ENCODE data around the gene DHX57. TPM values are rescaled to one million over a fixed set of nuclear protein-coding genes. Genes with fewer than 3 reads are reported as not detected.

Gene DHX57
- total RNA-seq, 1 experiment from 2014 or later = 27.5 TPM

GRCh38 chr2:38789691-38790090 is 86.0 kb downstream of the DHX57 start:
- no peak overlapping the region for H3K56ac ChIP-seq (ENCODE audit: insufficient read length, low read depth, low read length)
- H3K23ac ChIP-seq (ENCODE audit: insufficient read length, low read depth, low read length) = no peak overlapping the region
- Mint-ChIP-seq H3K4me1 (peaks cover 3 to 6% of the 10 kb centered on the region in 2 experiments), H3K36me3 (ENCODE audit: insufficient read depth in 1 of 3, low read depth in 3 of 3) (no peaks in the 10 kb centered on the region), H3K9me3 (no peaks in the 10 kb centered on the region), H3K4me3 (no peak overlapping the region), H3K27me3 (ENCODE audit: low read depth) (no peaks in the 10 kb centered on the region), H3K27ac (no peak overlapping the region; a peak in 1 of 7 replicates)
- no peak overlapping the region for H4K91ac ChIP-seq (ENCODE audit: insufficient read length, low read depth, low read length)
- no peak overlapping the region for H2BK12ac ChIP-seq (ENCODE audit: insufficient read length, low read depth, low read length)
- no peak for TF ChIP-seq CTCF (conservative IDR thresholded peaks at IDR 0.05)
- no peak overlapping the region for H2BK120ac ChIP-seq (ENCODE audit: low read depth, low read length, poor library complexity, severe bottlenecking)
- no peak overlapping the region for H2AK5ac ChIP-seq (ENCODE audit: insufficient read length, low read length)
- no CpG with 5 or more reads among the region's 14 CpGs for WGBS (ENCODE audit: extremely low coverage, insufficient read length, low lambda C conversion rate)
- H3K79me2 ChIP-seq (ENCODE audit: insufficient read depth, low read length) = no peaks in the 10 kb centered on the region
- no peak overlapping the region for H2BK5ac ChIP-seq (ENCODE audit: insufficient read length, low read length)
- no peaks in the 10 kb centered on the region for H3K79me1 ChIP-seq (ENCODE audit: insufficient read depth, low read depth, low read length, poor library complexity, severe bottlenecking)
- no peaks in the 10 kb centered on the region for H4K20me1 ChIP-seq (ENCODE audit: control insufficient read depth, insufficient read depth, insufficient read length)
- H3K18ac ChIP-seq (ENCODE audit: insufficient read length, low read depth, low read length) = no peak overlapping the region
- no peaks in the 10 kb centered on the region for H3K4me1 ChIP-seq (ENCODE audit: insufficient read depth, low read length)
- H2BK15ac ChIP-seq (ENCODE audit: low read depth, low read length) = no peak overlapping the region
- no peak overlapping the region for H3K4me2 ChIP-seq (ENCODE audit: insufficient read depth, insufficient read length, low read length)
- H2BK20ac ChIP-seq (ENCODE audit: low read depth, low read length, poor library complexity, severe bottlenecking) = no peak overlapping the region
- H4K8ac ChIP-seq (replicated peaks; ENCODE audit: insufficient read length, low read depth, low read length) = no peak overlapping the region
- no peaks in the 10 kb centered on the region for H3K9me3 ChIP-seq (ENCODE audit: control insufficient read depth, low read depth, low read length)
- DNase-seq = no peak
- no peak overlapping the region for H4K5ac ChIP-seq (ENCODE audit: insufficient read length, low read depth, low read length)
- H3K4ac ChIP-seq (ENCODE audit: low read depth, low read length) = no peak overlapping the region
- H3K27ac ChIP-seq (ENCODE audit: insufficient read length, low read depth, low read length) = no peak overlapping the region
- no peak overlapping the region for H3K14ac ChIP-seq (ENCODE audit: insufficient read depth, low read length)
- no peaks in the 10 kb centered on the region for H3K23me2 ChIP-seq (ENCODE audit: insufficient read length, low read depth, low read length, poor library complexity, severe bottlenecking)
- no peaks in the 10 kb centered on the region for H3K27me3 ChIP-seq (ENCODE audit: insufficient read depth, low read length)
- no peak overlapping the region for H2AFZ ChIP-seq (ENCODE audit: low read length)
- H3T11ph ChIP-seq (ENCODE audit: low read length) = no peak overlapping the region
- no peak overlapping the region for H3K9ac ChIP-seq (ENCODE audit: extremely low read depth, insufficient read length, low read length)

Data from H9 (cell line).